CD14-positive monocyte (primary cell): ENCODE data around the gene SNX3. TPM values are rescaled to one million over a fixed set of nuclear protein-coding genes. Genes with fewer than 3 reads are reported as not detected.

ENCODE experiments used
- DNase-seq, 3 donors: peaks; one replicate each; pipeline ENCODE4 v3.0.0-alpha.2; 2011 to 2022
- H2AFZ ChIP-seq: 2 replicates; pipeline ENCODE4 v1.6.0; 2012; ENCODE audit warnings: mild to moderate bottlenecking, low read depth, low read length, inconsistent platforms; ENCODE audit not compliant: insufficient read depth, poor library complexity, severe bottlenecking
- H3K27ac ChIP-seq, 2 donors: 1 replicate in 1 of 2; 2 replicates in 1 of 2; pipeline ENCODE4 v1.5.1; 2012 to 2013; ENCODE audit warnings: low read length in 2 of 2, control low read depth in 1 of 2, inconsistent platforms in 1 of 2, low read depth in 1 of 2, mild to moderate bottlenecking in 1 of 2
- H3K27me3 ChIP-seq, 2 donors: one replicate each; pipeline versions ENCODE4 v1.6.0 to v1.6.1; 2011 to 2013; ENCODE audit warnings: low read length in 2 of 2; ENCODE audit not compliant: control insufficient read depth in 2 of 2, insufficient read depth in 2 of 2
- H3K36me3 ChIP-seq, 2 donors: replicated peaks in 1 of 2; 1 replicate in 1 of 2; 2 replicates in 1 of 2; pipeline versions ENCODE4 v1.5.1 to v1.6.1; 2012 to 2013; ENCODE audit warnings: low read length in 2 of 2, control low read depth in 1 of 2, inconsistent platforms in 1 of 2, mild to moderate bottlenecking in 1 of 2; ENCODE audit not compliant: insufficient read depth in 2 of 2, control insufficient read depth in 1 of 2
- H3K4me1 ChIP-seq, 2 donors: 1 replicate in 1 of 2; 2 replicates in 1 of 2; pipeline versions ENCODE4 v1.5.1 to v1.6.1; 2012 to 2013; ENCODE audit warnings: low read length in 2 of 2, control low read depth in 1 of 2, inconsistent platforms in 1 of 2, mild to moderate bottlenecking in 1 of 2, moderate library complexity in 1 of 2; ENCODE audit not compliant: insufficient read depth in 2 of 2, control insufficient read depth in 1 of 2
- H3K4me2 ChIP-seq: replicated peaks from 2 replicates; pipeline ENCODE3; 2012; ENCODE audit warnings: low read length, moderate library complexity, mild to moderate bottlenecking; ENCODE audit not compliant: poor library complexity, severe bottlenecking; ENCODE audit errors: extremely low read depth
- H3K4me3 ChIP-seq, 3 experiments: fragments of 200-600 bp in 1 of 3; sonication (generic) in 1 of 3; replicated peaks in 1 of 3; 1 replicate in 2 of 3; 2 replicates in 1 of 3; pipeline ENCODE4 v1.5.1; 2011 to 2013; ENCODE audit warnings: low read length in 3 of 3, mild to moderate bottlenecking in 3 of 3, control low read depth in 2 of 3, low read depth in 2 of 3, inconsistent platforms in 1 of 3, moderate library complexity in 1 of 3
- H3K79me2 ChIP-seq: 2 replicates; pipeline ENCODE4 v1.6.0; 2012; ENCODE audit warnings: mild to moderate bottlenecking, control low read depth, inconsistent platforms, low read length, moderate library complexity; ENCODE audit not compliant: insufficient read depth
- H3K9ac ChIP-seq: 2 replicates; pipeline ENCODE4 v1.6.0; 2017; ENCODE audit warnings: low read length, mild to moderate bottlenecking; ENCODE audit not compliant: insufficient read depth, poor library complexity, severe bottlenecking
- H3K9me3 ChIP-seq, 2 donors: replicated peaks in 1 of 2; 1 replicate in 1 of 2; 2 replicates in 1 of 2; pipeline versions ENCODE4 v1.5.1 to v1.6.1; 2012 to 2013; ENCODE audit warnings: low read length in 2 of 2, control low read depth in 1 of 2; ENCODE audit not compliant: control insufficient read depth in 1 of 2, insufficient read depth in 1 of 2
- H4K20me1 ChIP-seq: 2 replicates; pipeline ENCODE4 v1.6.0; 2012; ENCODE audit warnings: mild to moderate bottlenecking, low read length, control low read depth, moderate library complexity; ENCODE audit not compliant: insufficient read depth
- H3K27ac Mint-ChIP-seq, 7 donors: one replicate each; pipeline ENCODE4 v1.8.0; 2020; ENCODE audit warnings: mild to moderate bottlenecking in 7 of 7, mixed read lengths in 7 of 7, moderate library complexity in 6 of 7, inconsistent platforms in 2 of 7
- H3K27me3 Mint-ChIP-seq, 3 donors: one replicate each; pipeline ENCODE4 v1.8.0; 2021 to 2022; ENCODE audit warnings: low read depth in 3 of 3, mild to moderate bottlenecking in 3 of 3, mixed read lengths in 3 of 3, moderate library complexity in 3 of 3, inconsistent platforms in 1 of 3
- H3K36me3 Mint-ChIP-seq, 2 donors: one replicate each; pipeline ENCODE4 v1.8.0; 2020; ENCODE audit warnings: mixed read lengths in 2 of 2, inconsistent platforms in 1 of 2, mild to moderate bottlenecking in 1 of 2
- H3K4me1 Mint-ChIP-seq: one replicate; pipeline ENCODE4 v1.8.0; 2020; ENCODE audit warnings: mild to moderate bottlenecking, mixed read lengths
- H3K4me3 Mint-ChIP-seq, 2 donors: one replicate each; pipeline ENCODE4 v1.8.0; 2020; ENCODE audit warnings: mild to moderate bottlenecking in 2 of 2, mixed read lengths in 2 of 2, moderate library complexity in 1 of 2
- H3K9me3 Mint-ChIP-seq, 7 donors: one replicate each; pipeline ENCODE4 v1.8.0; 2020 to 2022; ENCODE audit warnings: mixed read lengths in 7 of 7, mild to moderate bottlenecking in 6 of 7, moderate library complexity in 6 of 7, inconsistent platforms in 2 of 7
- CTCF ChIP-seq: fragments of 200-600 bp; IDR thresholded peaks from one replicate; pipeline ENCODE4 v1.8.0; 2022; ENCODE audit warnings: antibody characterized with exemption, mild to moderate bottlenecking
- WGBS: methylation state at CpG from one replicate; pipeline ENCODE4 v1.1.5; 2013; ENCODE audit warnings: missing lambda C conversion rate; ENCODE audit not compliant: insufficient coverage; 5-methylcytosine and 5-hydroxymethylcytosine counted together
- intact Hi-C, 2 donors: fragments of 100-400 bp; cut with micrococcal nuclease; formaldehyde crosslinking; loops; one replicate each; pipeline versions ENCODE4 v1.15.0 to v1.15.1; 2023
- polyA plus RNA-seq, 3 donors: library from polyadenylated mRNA; depleted of rRNA in 1 of 3; unstranded in 2 of 3; stranded (reverse) in 1 of 3; fragments of 300-500 nt in 2 of 3; fragments of >200 nt in 1 of 3; fragmentation: Illumina TruSeq in 2 of 3; gene quantifications; 1 replicate in 2 of 3; 2 replicates in 1 of 3; pipeline ENCODE4 v1.2.3, GENCODE V29; 2012 to 2021

The SNX3 gene
- polyA plus RNA-seq, 3 donors, result 134 to 441 (median 394) TPM

- Histone ChIP-seq H3K4me3 (no peak overlapping the region), H3K9me3 (no peaks in the 10 kb centered on the region), H3K4me2 (no peak overlapping the region), H3K9ac (no peak overlapping the region), H3K36me3 (no peaks in the 10 kb centered on the region), H3K79me2 (no peaks in the 10 kb centered on the region), H2AFZ (no peak overlapping the region), H3K27me3 (peaks cover 3 to 18% of the 10 kb centered on the region in 2 donors), H3K4me1 (peaks cover 0 to 5% of the 10 kb centered on the region in 2 donors), H4K20me1 (no peaks in the 10 kb centered on the region), H3K27ac (no peak overlapping the region)
- Mint-ChIP-seq H3K9me3 (peaks cover 0 to 2% (median 0%) of the 10 kb centered on the region in 7 donors), H3K4me3 (no peak overlapping the region), H3K27ac (no peak overlapping the region), H3K4me1 (peaks cover 14% of the 10 kb centered on the region), H3K27me3 (peaks cover 9 to 13% (median 12%) of the 10 kb centered on the region in 3 donors), H3K36me3 (peaks cover 0 to 1% of the 10 kb centered on the region in 2 donors)
- WGBS, result 100% methylated on average over 3 of the region's 3 CpGs
- no peak for DNase-seq
- intact Hi-C loops, result no loop called here
- TF ChIP-seq CTCF, result no peak
Measured at GRCh38 chr6:108195209-108195608, 65.6 kb downstream of the SNX3 start.

GRCh38 chr6:108194503-108194902, 66.3 kb downstream of the SNX3 start:
- Mint-ChIP-seq H3K36me3 (peaks cover 0 to 1% of the 10 kb centered on the region in 2 donors), H3K27ac (peak overlapping the region in 1 of 7 donors; percentile 1), H3K4me3 (no peak overlapping the region), H3K4me1 (peaks cover 14% of the 10 kb centered on the region), H3K27me3 (peaks cover 9 to 18% (median 15%) of the 10 kb centered on the region in 3 donors), H3K9me3 (peaks cover 0 to 2% (median 0%) of the 10 kb centered on the region in 7 donors)
- intact Hi-C loops, result no loop called here
- H4K20me1 ChIP-seq, result no peaks in the 10 kb centered on the region
- H3K4me2 ChIP-seq, result no peak overlapping the region
- no peaks in the 10 kb centered on the region for H3K9me3 ChIP-seq
- H3K4me3 ChIP-seq, result no peak overlapping the region
- no peak for DNase-seq
- H3K79me2 ChIP-seq, result no peaks in the 10 kb centered on the region
- no peak overlapping the region for H3K27ac ChIP-seq
- peaks cover 7 to 23% of the 10 kb centered on the region in 2 donors for H3K27me3 ChIP-seq
- no peak for TF ChIP-seq CTCF
- whole genome bisulfite sequencing, result 92% methylated on average over 6 of the region's 8 CpGs
- H2AFZ ChIP-seq, result no peak overlapping the region
- peaks cover 0 to 5% of the 10 kb centered on the region in 2 donors for H3K4me1 ChIP-seq
- no peak overlapping the region for H3K9ac ChIP-seq
- no peaks in the 10 kb centered on the region for H3K36me3 ChIP-seq
